CD4-positive, alpha-beta memory T cell (primary cell): Measurements from ENCODE around the gene NPFFR1. TPM values are rescaled to one million over a fixed set of nuclear protein-coding genes. Genes with fewer than 3 reads are reported as not detected.

ENCODE experiments used
- CTCF ChIA-PET: fragments of 350-600 bp; sonication (Branson Sonifier 250); formaldehyde crosslinking; loops from one replicate; lab custom pipeline; 2021; ENCODE audit warnings: inconsistent platforms; ENCODE audit not compliant: partially characterized antibody; lab: Charles Lee
- POLR2A ChIA-PET: fragments of 350-600 bp; sonication (Branson Sonifier 250); formaldehyde crosslinking; loops from one replicate; lab custom pipeline; 2021; ENCODE audit not compliant: partially characterized antibody; lab: Charles Lee
- DNase-seq, 5 donors: peaks; one replicate each; pipeline versions ENCODE4 v3.0.0 to v3.0.0-alpha.2; 2020 to 2022; ENCODE audit warnings: mixed read lengths in 1 of 5
- H3K27ac ChIP-seq: one replicate; pipeline ENCODE4 v1.7.0; 2013; ENCODE audit warnings: low read depth, low read length
- H3K27me3 ChIP-seq: 2 replicates; pipeline ENCODE4 v1.7.0; 2013; ENCODE audit warnings: mild to moderate bottlenecking, low read length, moderate library complexity; ENCODE audit not compliant: insufficient read depth
- H3K36me3 ChIP-seq: 2 replicates; pipeline ENCODE4 v1.7.0; 2013; ENCODE audit warnings: mild to moderate bottlenecking, low read length, moderate library complexity; ENCODE audit not compliant: insufficient read depth
- H3K4me1 ChIP-seq: 2 replicates; pipeline ENCODE4 v1.7.0; 2013; ENCODE audit warnings: mild to moderate bottlenecking, low read length, moderate library complexity; ENCODE audit not compliant: insufficient read depth
- H3K4me3 ChIP-seq, 2 donors: one replicate each; pipeline ENCODE4 v1.7.0; 2013; ENCODE audit warnings: low read length in 2 of 2, mild to moderate bottlenecking in 1 of 2
- H3K9me3 ChIP-seq, 2 donors: one replicate each; pipeline ENCODE4 v1.7.0; 2013; ENCODE audit warnings: low read length in 2 of 2, control low read depth in 1 of 2; ENCODE audit not compliant: control insufficient read depth in 1 of 2
- H3K27ac Mint-ChIP-seq, 7 donors: one replicate each; pipeline ENCODE4 v1.8.0; 2020 to 2021; ENCODE audit warnings: mixed read lengths in 7 of 7, mild to moderate bottlenecking in 6 of 7, inconsistent platforms in 3 of 7, moderate library complexity in 3 of 7
- H3K27me3 Mint-ChIP-seq, 2 donors: one replicate each; pipeline ENCODE4 v1.8.0; 2020 to 2021; ENCODE audit warnings: mixed read lengths in 2 of 2
- H3K36me3 Mint-ChIP-seq, 2 donors: one replicate each; pipeline ENCODE4 v1.8.0; 2020 to 2021; ENCODE audit warnings: mixed read lengths in 2 of 2, inconsistent platforms in 1 of 2, mild to moderate bottlenecking in 1 of 2
- H3K4me1 Mint-ChIP-seq, 4 donors: one replicate each; pipeline ENCODE4 v1.8.0; 2020 to 2021; ENCODE audit warnings: mixed read lengths in 4 of 4, mild to moderate bottlenecking in 1 of 4
- H3K4me3 Mint-ChIP-seq, 8 donors: one replicate each; pipeline ENCODE4 v1.8.0; 2020 to 2021; ENCODE audit warnings: mixed read lengths in 8 of 8, mild to moderate bottlenecking in 7 of 8, moderate library complexity in 6 of 8, inconsistent platforms in 3 of 8
- H3K9me3 Mint-ChIP-seq, 8 donors: one replicate each; pipeline ENCODE4 v1.8.0; 2020 to 2021; ENCODE audit warnings: mixed read lengths in 8 of 8, mild to moderate bottlenecking in 5 of 8, inconsistent platforms in 3 of 8, moderate library complexity in 1 of 8
- intact Hi-C: fragments of 100-400 bp; cut with micrococcal nuclease; formaldehyde crosslinking; loops from one replicate; pipeline ENCODE4 v1.15.1; 2023
- polyA plus RNA-seq, 2 donors: library from polyadenylated mRNA; unstranded; fragments of 300-500 nt; fragmentation: Illumina TruSeq; gene quantifications; one replicate each; pipeline ENCODE4 v1.2.3, GENCODE V29; 2021
- total RNA-seq, 2 experiments: library from RNA; stranded (reverse); gene quantifications; one replicate each; pipeline ENCODE4 v1.2.3, GENCODE V29; 2021

NPFFR1 gene
- total and polyA plus RNA-seq, 4 experiments from 2014 or later: not detected

DNA sequence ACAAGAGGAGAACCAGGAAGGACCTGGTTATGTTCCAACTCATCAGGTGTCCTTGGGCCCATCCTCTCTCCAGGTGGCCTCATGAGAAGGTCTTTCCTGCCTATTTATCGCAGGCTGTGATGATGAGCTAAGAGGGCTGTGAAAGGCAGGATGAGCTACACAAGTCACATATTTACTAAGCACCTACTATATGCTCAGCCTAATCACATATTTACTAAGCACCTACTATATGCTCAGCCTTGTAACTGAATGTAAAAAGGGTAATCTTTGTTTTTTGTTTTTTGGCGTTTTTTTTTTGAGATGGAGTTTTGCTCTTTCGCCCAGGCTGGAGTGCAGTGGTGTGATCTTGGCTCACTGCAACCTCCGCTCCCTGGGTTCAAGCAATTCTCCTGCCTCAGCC lies 44.2 kb upstream of the NPFFR1 start:
- CTCF ChIA-PET: no interaction called here
- no peak overlapping the region for H3K4me3 Mint-ChIP-seq
- Histone ChIP-seq H3K9me3 (no peaks in the 10 kb centered on the region), H3K27me3 (no peaks in the 10 kb centered on the region), H3K4me1 (peaks cover 30% of the 10 kb centered on the region), H3K27ac (no peak overlapping the region), H3K4me3 (no peak overlapping the region), H3K36me3 (no peaks in the 10 kb centered on the region)
- no peaks in the 10 kb centered on the region for H3K27me3 Mint-ChIP-seq
- peaks cover 18 to 37% (median 27%) of the 10 kb centered on the region in 4 donors for H3K4me1 Mint-ChIP-seq
- no peaks in the 10 kb centered on the region for H3K9me3 Mint-ChIP-seq
- intact Hi-C loops: no loop called here
- DNase-seq: no peak
- no peaks in the 10 kb centered on the region for H3K36me3 Mint-ChIP-seq
- H3K27ac Mint-ChIP-seq: no peak overlapping the region
- POLR2A ChIA-PET: no interaction called here

DNA sequence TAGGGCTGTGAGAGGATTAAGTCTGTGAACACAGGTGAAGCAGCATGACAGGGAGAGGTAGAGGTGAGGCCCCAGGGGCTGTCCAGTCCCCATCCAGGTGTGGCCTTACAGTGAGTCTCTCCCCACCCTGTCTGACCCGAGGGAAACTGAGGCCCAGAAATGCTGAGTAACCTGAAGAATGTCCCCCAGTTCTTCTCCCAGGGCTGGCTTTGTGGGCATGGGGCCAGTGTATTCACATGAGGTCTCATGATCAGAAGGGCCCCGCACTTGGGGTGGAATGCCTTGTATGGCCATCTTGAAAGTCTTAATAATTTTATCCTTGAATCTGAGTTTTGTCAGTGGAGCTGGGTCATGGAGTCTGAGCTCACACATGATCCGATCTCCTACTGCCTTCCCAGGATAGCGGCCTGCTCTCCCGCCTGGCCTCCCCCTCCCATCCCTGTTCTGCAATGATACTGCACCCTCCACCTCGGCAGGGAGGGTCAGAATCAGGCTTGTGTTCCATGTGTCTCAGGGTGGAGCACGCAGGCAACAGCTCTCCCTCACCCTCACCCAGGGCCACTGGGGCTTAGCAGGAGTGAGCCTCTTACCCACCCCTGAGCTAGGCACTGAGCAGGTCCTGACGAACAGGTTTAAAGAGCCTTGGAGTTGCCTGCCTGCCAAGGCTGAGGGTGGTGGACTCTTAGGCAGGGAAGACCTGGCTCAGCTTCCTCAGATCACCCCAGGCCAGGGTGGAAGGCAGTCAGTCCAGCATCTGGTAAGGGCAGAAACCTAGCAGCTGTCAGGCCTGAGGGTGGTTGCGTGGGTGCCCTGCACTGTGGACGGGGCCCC lies 41.4 kb upstream of the NPFFR1 start:
- no peak overlapping the region for H3K27ac ChIP-seq
- POLR2A ChIA-PET: no interaction called here

DNA sequence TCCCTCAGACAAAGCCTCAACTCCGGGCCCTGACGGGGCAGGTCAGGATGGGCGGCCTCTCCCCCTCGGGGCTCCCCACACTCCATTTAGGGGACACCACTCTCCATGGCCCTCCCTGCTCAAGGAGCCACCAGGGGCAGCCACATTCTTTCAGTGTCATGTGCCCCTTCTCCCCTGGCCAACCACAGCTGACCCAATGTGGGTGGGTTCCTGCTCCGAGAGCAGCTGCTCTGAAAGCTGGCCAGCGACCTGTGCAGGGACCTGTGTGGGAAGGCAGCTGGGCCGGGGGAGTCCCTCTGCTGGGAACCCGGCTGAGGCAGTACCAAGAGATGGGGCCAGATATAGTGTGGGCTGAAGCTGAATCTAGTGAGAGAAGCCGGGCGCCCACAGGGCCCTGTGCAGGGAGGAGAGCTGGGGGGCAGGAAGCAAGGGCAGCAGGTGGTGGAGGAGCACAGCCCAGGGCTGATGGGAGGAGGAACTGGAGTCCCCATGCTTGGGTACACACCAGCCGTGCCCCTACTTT lies 40.6 kb upstream of the NPFFR1 start:
- DNase-seq: no peak
- ChIA-PET POLR2A (no interaction called here), CTCF (interaction anchor here (1.2 to 1.5 kb wide), 3 partner anchors 39 to 434 kb away, joined by 3 to 6 read pairs (median 3); no protein-coding TSS in a partner anchor)
- Histone ChIP-seq H3K4me1 (peaks cover 9% of the 10 kb centered on the region), H3K27ac (no peak overlapping the region), H3K9me3 (no peaks in the 10 kb centered on the region), H3K4me3 (no peak overlapping the region), H3K27me3 (no peaks in the 10 kb centered on the region), H3K36me3 (no peaks in the 10 kb centered on the region)
- peaks cover 6 to 25% (median 9%) of the 10 kb centered on the region in 4 donors for H3K4me1 Mint-ChIP-seq
- no peaks in the 10 kb centered on the region for H3K27me3 Mint-ChIP-seq
- intact Hi-C loops: no loop called here
- no peaks in the 10 kb centered on the region for H3K36me3 Mint-ChIP-seq
- H3K4me3 Mint-ChIP-seq: no peak overlapping the region
- no peaks in the 10 kb centered on the region for H3K9me3 Mint-ChIP-seq
- peak overlapping the region in 2 of 7 donors; percentile 9 to 62 for H3K27ac Mint-ChIP-seq

More for the DNA sequence above, 41.4 kb upstream of the NPFFR1 start:
- no peaks in the 10 kb centered on the region for H3K36me3 Mint-ChIP-seq
- peaks cover 6 to 25% (median 9%) of the 10 kb centered on the region in 4 donors for H3K4me1 Mint-ChIP-seq
- CTCF ChIA-PET: interaction anchor here (1.2 to 1.5 kb wide), 3 partner anchors 39 to 433 kb away, joined by 3 to 6 read pairs (median 3); no protein-coding TSS in a partner anchor
- H3K4me3 Mint-ChIP-seq: no peak overlapping the region
- no peaks in the 10 kb centered on the region for H3K36me3 ChIP-seq
- H3K27me3 ChIP-seq: no peaks in the 10 kb centered on the region
- no peak overlapping the region for H3K4me3 ChIP-seq
- DNase-seq: no peak
- H3K9me3 ChIP-seq: no peaks in the 10 kb centered on the region
- intact Hi-C loops: no loop called here
- no peaks in the 10 kb centered on the region for H3K9me3 Mint-ChIP-seq
- peak overlapping the region in 3 of 7 donors; percentile 36 to 70 (median 48) for H3K27ac Mint-ChIP-seq
- peaks cover 9% of the 10 kb centered on the region for H3K4me1 ChIP-seq
- no peaks in the 10 kb centered on the region for H3K27me3 Mint-ChIP-seq

- Histone ChIP-seq H3K9me3 (no peaks in the 10 kb centered on the region), H3K27me3 (no peaks in the 10 kb centered on the region), H3K4me3 (no peak overlapping the region), H3K4me1 (peaks cover 9% of the 10 kb centered on the region), H3K36me3 (no peaks in the 10 kb centered on the region), H3K27ac (no peak overlapping the region)
- H3K9me3 Mint-ChIP-seq: no peaks in the 10 kb centered on the region
- no peak overlapping the region for H3K4me3 Mint-ChIP-seq
- intact Hi-C loops: no loop called here
- POLR2A ChIA-PET: no interaction called here
- no peaks in the 10 kb centered on the region for H3K27me3 Mint-ChIP-seq
- peaks cover 6 to 21% (median 9%) of the 10 kb centered on the region in 4 donors for H3K4me1 Mint-ChIP-seq
- H3K27ac Mint-ChIP-seq: peak overlapping the region in 2 of 7 donors; percentile 82 to 83
- CTCF ChIA-PET: interaction anchor here (1.2 to 1.5 kb wide), 3 partner anchors 40 to 435 kb away, joined by 3 to 6 read pairs (median 3); no protein-coding TSS in a partner anchor
- no peak for DNase-seq
- H3K36me3 Mint-ChIP-seq: no peaks in the 10 kb centered on the region
These were observed 40.0 kb upstream of the NPFFR1 start for GRCh38 chr10:70323697-70324338.

- Histone ChIP-seq H3K4me3 (no peak overlapping the region), H3K9me3 (no peaks in the 10 kb centered on the region), H3K36me3 (no peaks in the 10 kb centered on the region), H3K27ac (no peak overlapping the region), H3K27me3 (no peaks in the 10 kb centered on the region), H3K4me1 (peaks cover 9% of the 10 kb centered on the region)
- POLR2A ChIA-PET: no interaction called here
- H3K4me1 Mint-ChIP-seq: peaks cover 6 to 20% (median 9%) of the 10 kb centered on the region in 4 donors
- H3K27me3 Mint-ChIP-seq: no peaks in the 10 kb centered on the region
- H3K9me3 Mint-ChIP-seq: no peaks in the 10 kb centered on the region
- DNase-seq: peak in 2 of 5 donors; percentile 1 to 10
- H3K4me3 Mint-ChIP-seq: peak overlapping the region in 6 of 8 donors; percentile 44 to 75 (median 64)
- H3K36me3 Mint-ChIP-seq: no peaks in the 10 kb centered on the region
- H3K27ac Mint-ChIP-seq: peak overlapping the region; percentile 74 to 90 (median 82)
- CTCF ChIA-PET: interaction anchor here (1.5 kb wide), 1 partner anchor 102 kb away, joined by 3 read pairs; no protein-coding TSS in a partner anchor
- intact Hi-C loops: no loop called here
These were observed 39.4 kb upstream of the NPFFR1 start for GRCh38 chr10:70323138-70323696.

DNA sequence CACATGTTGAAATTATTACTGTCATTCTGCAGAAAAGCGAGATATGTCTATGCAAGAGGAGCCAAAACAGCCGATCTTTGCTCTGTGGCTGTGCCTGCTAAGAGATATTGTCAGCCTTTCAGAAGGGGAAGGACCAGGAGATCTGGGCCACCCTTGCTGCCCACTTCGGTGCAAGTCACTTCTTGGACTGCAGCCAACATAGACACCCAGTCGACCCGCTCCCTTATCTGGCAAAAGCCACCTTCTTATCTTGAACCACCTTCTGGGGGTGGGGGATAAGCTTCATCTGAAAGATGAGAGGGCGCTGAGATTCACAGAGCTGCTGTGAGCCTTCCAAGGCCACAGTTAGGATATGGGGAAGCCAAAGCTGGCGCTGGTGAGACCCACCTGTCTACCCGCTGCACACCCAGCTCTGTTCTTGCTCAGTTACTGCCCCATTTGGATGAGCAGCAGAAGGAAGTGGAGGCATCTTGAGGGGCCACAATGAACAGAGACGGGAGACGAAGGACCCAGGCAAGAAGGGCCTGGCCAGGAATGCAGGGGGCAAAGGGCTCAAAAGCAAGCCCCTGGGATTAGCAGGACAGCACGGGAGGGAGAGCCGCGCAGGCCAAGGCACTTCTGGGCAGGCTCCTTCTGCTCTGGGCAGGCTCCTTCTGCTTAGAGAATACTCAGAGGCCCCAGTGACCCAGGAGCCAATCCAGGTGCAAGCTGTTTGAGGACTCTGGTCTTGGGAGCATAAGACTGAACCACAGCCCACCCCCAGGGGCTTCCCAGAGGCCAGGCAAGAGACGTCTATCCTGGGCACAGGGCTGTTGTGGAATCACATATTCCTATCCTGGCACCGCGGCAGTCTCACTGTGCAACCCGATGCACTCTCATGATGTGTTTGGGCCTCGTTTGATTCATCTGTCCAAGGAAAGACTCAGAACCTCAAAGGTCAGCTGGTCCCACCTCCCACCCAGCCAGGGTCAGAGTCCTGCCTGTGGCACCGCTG lies 38.4 kb upstream of the NPFFR1 start:
- CTCF ChIA-PET: no interaction called here

More for the DNA sequence above, 38.4 kb upstream of the NPFFR1 start:
- no peaks in the 10 kb centered on the region for H3K36me3 Mint-ChIP-seq
- no peak for DNase-seq
- no peaks in the 10 kb centered on the region for H3K27me3 Mint-ChIP-seq
- no peaks in the 10 kb centered on the region for H3K36me3 ChIP-seq
- H3K27ac Mint-ChIP-seq: peak overlapping the region in 1 of 7 donors; percentile 46
- POLR2A ChIA-PET: no interaction called here
- intact Hi-C loops: no loop called here
- no peaks in the 10 kb centered on the region for H3K9me3 Mint-ChIP-seq
- no peak overlapping the region for H3K27ac ChIP-seq
- H3K4me1 ChIP-seq: peaks cover 9% of the 10 kb centered on the region
- H3K4me3 Mint-ChIP-seq: peak overlapping the region in 2 of 8 donors; percentile 11 to 43
- H3K4me3 ChIP-seq: no peak overlapping the region
- no peaks in the 10 kb centered on the region for H3K9me3 ChIP-seq
- peaks cover 6 to 20% (median 9%) of the 10 kb centered on the region in 4 donors for H3K4me1 Mint-ChIP-seq
- H3K27me3 ChIP-seq: no peaks in the 10 kb centered on the region
